Calu3 (cell line): ENCODE measurements around the gene TOP3B. TPM values are rescaled to one million over a fixed set of nuclear protein-coding genes. Genes with fewer than 3 reads are reported as not detected.
"Not testable (repeated sequence)": the region's sequence is repeated elsewhere in the genome, so short reads cannot be mapped to it uniquely, and the experiment has no call there.

ENCODE experiments used
- BruUV-seq: library from RNA; stranded (reverse); fragments of 400-500 nt; replicated peaks from 2 replicates; lab custom pipeline; 2021; lab: Mats Ljungman, UMichigan
- CTCF ChIA-PET: fragments of 300-600 bp; sonication (Branson Sonifier 250); formaldehyde crosslinking; loops from one replicate; lab custom pipeline; 2022; ENCODE audit warnings: antibody characterized with exemption; lab: Charles Lee
- DNase-seq: peaks from one replicate; pipeline ENCODE4 v3.0.0; 2022
- H3K27ac Mint-ChIP-seq: one replicate; pipeline ENCODE4 v1.8.0; 2022; ENCODE audit warnings: mixed read lengths; ENCODE audit not compliant: unreplicated experiment
- H3K27me3 Mint-ChIP-seq: one replicate; pipeline ENCODE4 v1.8.0; 2022; ENCODE audit warnings: mixed read lengths; ENCODE audit not compliant: unreplicated experiment
- H3K36me3 Mint-ChIP-seq: one replicate; pipeline ENCODE4 v1.8.0; 2022; ENCODE audit warnings: mild to moderate bottlenecking, moderate library complexity, mixed read lengths; ENCODE audit not compliant: insufficient read depth, unreplicated experiment
- H3K4me1 Mint-ChIP-seq: one replicate; pipeline ENCODE4 v1.8.0; 2022; ENCODE audit warnings: mild to moderate bottlenecking, low read depth, mixed read lengths; ENCODE audit not compliant: unreplicated experiment
- H3K4me3 Mint-ChIP-seq: one replicate; pipeline ENCODE4 v1.8.0; 2022; ENCODE audit warnings: mild to moderate bottlenecking, low read depth, moderate library complexity, mixed read lengths; ENCODE audit not compliant: unreplicated experiment
- H3K9me3 Mint-ChIP-seq: one replicate; pipeline ENCODE4 v1.8.0; 2022; ENCODE audit warnings: low read depth, mixed read lengths; ENCODE audit not compliant: unreplicated experiment
- CTCF ChIP-seq: fragments of 200-600 bp; IDR thresholded peaks from one replicate; pipeline ENCODE4 v1.8.0; 2022; ENCODE audit warnings: antibody characterized with exemption; ENCODE audit not compliant: unreplicated experiment
- intact Hi-C: fragments of 100-400 bp; cut with micrococcal nuclease; formaldehyde crosslinking; loops from one replicate; pipeline ENCODE4 v1.10.0; 2022; ENCODE audit not compliant: unreplicated experiment
- total RNA-seq: library from RNA; stranded (reverse); gene quantifications from 2 replicates; pipeline ENCODE4 v1.2.3, GENCODE V29; 2022

TOP3B gene
- total RNA-seq, 1 experiment from 2014 or later = 45.1 TPM

- CTCF ChIA-PET = no interaction called here
- Mint-ChIP-seq H3K9me3 (no peaks in the 10 kb centered on the region), H3K4me3 (no peak overlapping the region), H3K27me3 (no peaks in the 10 kb centered on the region), H3K27ac (no peak overlapping the region), H3K36me3 (peaks cover 5% of the 10 kb centered on the region), H3K4me1 (no peaks in the 10 kb centered on the region)
- intact Hi-C loops = no loop called here
- DNase-seq = no peak
- TF ChIP-seq CTCF = no peak
- BruUV-seq = no TSS peak
Observed at GRCh38 chr22:21917181-21917958, 65.2 kb downstream of the TOP3B start.

- DNase-seq = no peak
- CTCF ChIA-PET = interaction anchor here (0.6 to 0.7 kb wide), 2 partner anchors 17 to 934 kb away, joined by 3 read pairs; partner anchors contain the start of gene LZTR1
- TF ChIP-seq CTCF = no peak
- BruUV-seq = no TSS peak
- intact Hi-C loops = no loop called here
- H3K27ac Mint-ChIP-seq = no peak overlapping the region
- no peaks in the 10 kb centered on the region for H3K27me3 Mint-ChIP-seq
- no peaks in the 10 kb centered on the region for H3K4me1 Mint-ChIP-seq
- peaks cover 5% of the 10 kb centered on the region for H3K36me3 Mint-ChIP-seq
- no peak overlapping the region for H3K4me3 Mint-ChIP-seq
- no peaks in the 10 kb centered on the region for H3K9me3 Mint-ChIP-seq
Observed at GRCh38 chr22:21916309-21916918, 66.2 kb downstream of the TOP3B start.

- Mint-ChIP-seq H3K27ac (no peak overlapping the region), H3K4me1 (no peaks in the 10 kb centered on the region), H3K36me3 (peaks cover 9% of the 10 kb centered on the region), H3K4me3 (no peak overlapping the region), H3K27me3 (no peaks in the 10 kb centered on the region), H3K9me3 (no peaks in the 10 kb centered on the region)
- no TSS peak for BruUV-seq
- CTCF ChIA-PET = interaction anchor here (0.7 kb wide), 1 partner anchor 934 kb away, joined by 3 read pairs; the partner anchor contains the start of gene LZTR1
- no peak for DNase-seq
- intact Hi-C loops = no loop called here
- no peak for TF ChIP-seq CTCF
Observed at GRCh38 chr22:21915624-21916308, 66.8 kb downstream of the TOP3B start.

- H3K4me1 Mint-ChIP-seq, intact Hi-C loops, H3K27me3 Mint-ChIP-seq, CTCF ChIA-PET, DNase-seq, H3K4me3 Mint-ChIP-seq, H3K36me3 Mint-ChIP-seq, H3K27ac Mint-ChIP-seq, H3K9me3 Mint-ChIP-seq, BruUV-seq: not testable (repeated sequence)
Observed at GRCh38 chr22:21914033-21914642, 68.4 kb downstream of the TOP3B start.

GRCh38 chr22:21910367-21910766, 72.2 kb downstream of the TOP3B start:
- intact Hi-C loops, H3K36me3 Mint-ChIP-seq, H3K9me3 Mint-ChIP-seq, CTCF ChIA-PET, H3K27ac Mint-ChIP-seq, DNase-seq, H3K4me1 Mint-ChIP-seq, BruUV-seq, H3K4me3 Mint-ChIP-seq, H3K27me3 Mint-ChIP-seq: not testable (repeated sequence)
